HL-60 (cell line): ENCODE results near the gene PRSS22.

ENCODE experiments used
- DNase-seq, 2 experiments: peaks; one replicate each; pipeline ENCODE4 v3.0.0-alpha.2; 2010 to 2020; ENCODE audit warnings: low read depth in 1 of 2, low spot score in 1 of 2
- H3K27ac ChIP-seq: fragments of 250-450 bp; sonication (Bioruptor Pico); replicated peaks from 2 replicates; pipeline ENCODE4 v1.5.1; 2020; ENCODE audit warnings: mild to moderate bottlenecking, moderate library complexity
- H3K27me3 ChIP-seq: fragments of 250-450 bp; sonication (Bioruptor Pico); 2 replicates; pipeline ENCODE4 v1.5.1; 2021; ENCODE audit warnings: mild to moderate bottlenecking, moderate library complexity; ENCODE audit not compliant: insufficient read depth, poor library complexity, severe bottlenecking
- H3K4me3 ChIP-seq: replicated peaks from 2 replicates; pipeline ENCODE4 v1.5.1; 2011; ENCODE audit warnings: mild to moderate bottlenecking, control low read depth, low read length; ENCODE audit not compliant: insufficient read depth
- GABPA ChIP-seq: IDR thresholded peaks from 2 replicates; pipeline ENCODE4 v1.6.1; 2012; ENCODE audit warnings: low read depth
- POLR2AphosphoS5 ChIP-seq: IDR thresholded peaks from 2 replicates; pipeline ENCODE4 v1.6.1; 2012; ENCODE audit warnings: low read depth
- SPI1 ChIP-seq: IDR thresholded peaks from 2 replicates; pipeline ENCODE4 v1.6.1; 2012; ENCODE audit warnings: low read depth, mild to moderate bottlenecking, borderline replicate concordance
- TF ChIP-seq, protein P1 (sequence below): IDR thresholded peaks from one replicate; pipeline ENCODE4 v1.5.1; 2011; ENCODE audit warnings: low read length, control low read depth, inconsistent platforms; ENCODE audit not compliant: insufficient read depth
- TF ChIP-seq, protein P2 (sequence below): IDR thresholded peaks from 2 replicates; pipeline ENCODE4 v1.6.1; 2012; ENCODE audit warnings: low read depth; ENCODE audit not compliant: insufficient replicate concordance

Gene PRSS22

DNA sequence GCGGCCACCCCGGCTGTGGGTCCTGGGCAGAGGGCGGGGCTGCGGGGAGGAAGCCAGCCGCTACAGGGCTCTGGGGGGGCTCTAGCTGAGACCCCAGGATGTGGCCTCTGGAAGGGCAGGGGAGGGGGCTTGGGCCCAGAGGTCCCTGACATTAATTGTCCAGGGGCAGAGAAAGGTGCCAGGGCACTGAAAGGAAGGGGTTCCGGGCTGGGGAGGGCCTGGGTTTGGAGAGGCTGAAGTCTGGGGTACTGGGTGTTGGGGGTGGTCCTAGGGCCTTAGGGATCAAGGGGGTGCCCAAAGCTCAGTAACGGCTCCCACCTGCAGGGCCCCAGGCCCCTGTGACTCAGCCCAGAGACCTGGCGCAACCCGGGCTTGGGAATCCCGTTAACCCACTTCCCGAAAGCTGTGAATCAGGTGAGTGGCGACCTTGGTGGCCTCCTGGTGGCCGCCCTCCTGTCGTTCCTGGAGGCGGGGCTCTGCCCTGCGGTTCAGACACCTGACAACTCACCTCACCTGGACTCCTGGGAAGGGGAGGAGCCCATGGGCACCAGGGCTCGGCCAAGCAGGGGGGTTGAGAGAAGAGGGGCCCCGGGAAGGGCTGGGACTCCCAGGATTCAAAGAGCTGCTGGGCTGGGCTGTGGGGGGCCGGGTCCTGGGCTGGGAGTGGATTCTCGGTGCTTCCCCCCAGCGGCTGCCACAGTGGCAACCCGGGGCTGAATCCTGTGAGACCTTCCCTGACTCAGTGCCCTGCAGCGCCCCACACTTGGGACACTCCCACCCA lies 465 bp upstream of the PRSS22 start:
- H3K27me3 ChIP-seq, result peaks cover 15% of the 10 kb centered on the region
- H3K4me3 ChIP-seq, result no peak overlapping the region
- TF ChIP-seq POLR2AphosphoS5 (no peak), GABPA (no peak), SPI1 (no peak)
- TF ChIP-seq, protein P1, sequence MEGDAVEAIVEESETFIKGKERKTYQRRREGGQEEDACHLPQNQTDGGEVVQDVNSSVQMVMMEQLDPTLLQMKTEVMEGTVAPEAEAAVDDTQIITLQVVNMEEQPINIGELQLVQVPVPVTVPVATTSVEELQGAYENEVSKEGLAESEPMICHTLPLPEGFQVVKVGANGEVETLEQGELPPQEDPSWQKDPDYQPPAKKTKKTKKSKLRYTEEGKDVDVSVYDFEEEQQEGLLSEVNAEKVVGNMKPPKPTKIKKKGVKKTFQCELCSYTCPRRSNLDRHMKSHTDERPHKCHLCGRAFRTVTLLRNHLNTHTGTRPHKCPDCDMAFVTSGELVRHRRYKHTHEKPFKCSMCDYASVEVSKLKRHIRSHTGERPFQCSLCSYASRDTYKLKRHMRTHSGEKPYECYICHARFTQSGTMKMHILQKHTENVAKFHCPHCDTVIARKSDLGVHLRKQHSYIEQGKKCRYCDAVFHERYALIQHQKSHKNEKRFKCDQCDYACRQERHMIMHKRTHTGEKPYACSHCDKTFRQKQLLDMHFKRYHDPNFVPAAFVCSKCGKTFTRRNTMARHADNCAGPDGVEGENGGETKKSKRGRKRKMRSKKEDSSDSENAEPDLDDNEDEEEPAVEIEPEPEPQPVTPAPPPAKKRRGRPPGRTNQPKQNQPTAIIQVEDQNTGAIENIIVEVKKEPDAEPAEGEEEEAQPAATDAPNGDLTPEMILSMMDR, result no peak
- TF ChIP-seq, protein P2, sequence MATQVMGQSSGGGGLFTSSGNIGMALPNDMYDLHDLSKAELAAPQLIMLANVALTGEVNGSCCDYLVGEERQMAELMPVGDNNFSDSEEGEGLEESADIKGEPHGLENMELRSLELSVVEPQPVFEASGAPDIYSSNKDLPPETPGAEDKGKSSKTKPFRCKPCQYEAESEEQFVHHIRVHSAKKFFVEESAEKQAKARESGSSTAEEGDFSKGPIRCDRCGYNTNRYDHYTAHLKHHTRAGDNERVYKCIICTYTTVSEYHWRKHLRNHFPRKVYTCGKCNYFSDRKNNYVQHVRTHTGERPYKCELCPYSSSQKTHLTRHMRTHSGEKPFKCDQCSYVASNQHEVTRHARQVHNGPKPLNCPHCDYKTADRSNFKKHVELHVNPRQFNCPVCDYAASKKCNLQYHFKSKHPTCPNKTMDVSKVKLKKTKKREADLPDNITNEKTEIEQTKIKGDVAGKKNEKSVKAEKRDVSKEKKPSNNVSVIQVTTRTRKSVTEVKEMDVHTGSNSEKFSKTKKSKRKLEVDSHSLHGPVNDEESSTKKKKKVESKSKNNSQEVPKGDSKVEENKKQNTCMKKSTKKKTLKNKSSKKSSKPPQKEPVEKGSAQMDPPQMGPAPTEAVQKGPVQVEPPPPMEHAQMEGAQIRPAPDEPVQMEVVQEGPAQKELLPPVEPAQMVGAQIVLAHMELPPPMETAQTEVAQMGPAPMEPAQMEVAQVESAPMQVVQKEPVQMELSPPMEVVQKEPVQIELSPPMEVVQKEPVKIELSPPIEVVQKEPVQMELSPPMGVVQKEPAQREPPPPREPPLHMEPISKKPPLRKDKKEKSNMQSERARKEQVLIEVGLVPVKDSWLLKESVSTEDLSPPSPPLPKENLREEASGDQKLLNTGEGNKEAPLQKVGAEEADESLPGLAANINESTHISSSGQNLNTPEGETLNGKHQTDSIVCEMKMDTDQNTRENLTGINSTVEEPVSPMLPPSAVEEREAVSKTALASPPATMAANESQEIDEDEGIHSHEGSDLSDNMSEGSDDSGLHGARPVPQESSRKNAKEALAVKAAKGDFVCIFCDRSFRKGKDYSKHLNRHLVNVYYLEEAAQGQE, result no peak
- H3K27ac ChIP-seq, result no peak overlapping the region
- DNase-seq, result no peak

- TF ChIP-seq GABPA, result no peak
- TF ChIP-seq SPI1, result no peak
- TF ChIP-seq, protein P2, result no peak
- Histone ChIP-seq H3K4me3 (no peak overlapping the region), H3K27me3 (peaks cover 15% of the 10 kb centered on the region), H3K27ac (no peak overlapping the region)
- no peak for DNase-seq
These were observed 1.1 kb downstream of the PRSS22 start for GRCh38 chr16:2856686-2857450.

DNA sequence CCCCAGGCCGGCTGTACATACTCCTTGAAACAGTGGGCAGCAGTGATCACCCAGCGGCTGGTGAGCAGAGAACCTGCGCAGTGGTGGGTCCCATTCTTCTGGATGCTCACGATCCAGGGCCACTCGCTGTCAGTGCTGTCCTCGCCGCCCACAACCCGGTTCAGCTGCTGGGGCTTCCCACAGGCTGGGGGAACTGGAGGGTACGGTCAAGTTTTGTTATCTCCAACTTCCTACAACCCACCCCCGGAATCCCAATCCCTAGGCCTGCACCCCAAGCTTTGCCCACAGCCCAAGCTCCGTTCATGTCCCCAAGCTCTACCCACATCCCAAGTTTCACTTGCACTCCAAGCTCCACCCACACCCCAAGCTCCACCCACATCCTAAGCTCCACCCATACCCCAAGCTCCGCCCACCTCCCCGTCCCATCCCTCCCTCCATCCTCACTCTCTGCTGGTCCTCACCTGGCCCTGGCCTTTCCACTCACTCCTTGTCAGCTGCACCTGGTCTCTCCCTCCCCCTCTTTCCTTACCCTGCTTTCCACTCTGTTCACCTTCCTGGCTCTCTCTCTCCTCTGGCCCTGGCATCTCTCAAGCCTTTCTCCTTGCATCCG lies 1.8 kb downstream of the PRSS22 start:
- peaks cover 15% of the 10 kb centered on the region for H3K27me3 ChIP-seq
- no peak overlapping the region for H3K4me3 ChIP-seq
- H3K27ac ChIP-seq, result no peak overlapping the region
- TF ChIP-seq GABPA (no peak), POLR2AphosphoS5 (no peak), SPI1 (no peak)
- TF ChIP-seq, protein P1, result no peak
- TF ChIP-seq, protein P2, result no peak
- no peak for DNase-seq
